ENCODE measurements around the gene SSTR5.
A peak's percentile ranks its signal among the peaks of the same experiment; 100 is the strongest.

SSTR5 gene

DNA sequence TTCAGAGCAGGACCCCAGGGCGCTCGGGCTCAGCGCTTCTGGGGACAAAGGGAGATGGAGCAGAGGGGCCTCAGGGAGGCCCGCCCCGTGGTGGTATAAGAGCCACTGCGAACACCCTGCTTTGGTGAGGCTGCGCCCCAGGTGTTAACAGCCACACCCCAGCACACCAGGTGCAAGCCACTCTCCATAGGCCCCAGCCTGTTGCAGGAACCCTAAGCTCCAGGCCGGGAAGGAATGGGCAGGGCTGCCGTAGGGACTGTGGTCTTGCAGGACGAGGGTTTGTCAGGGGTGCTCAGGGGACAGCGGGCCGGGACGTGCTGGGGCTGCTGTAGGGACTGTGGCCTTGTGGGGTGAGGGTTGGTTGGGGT, 17.0 kb upstream of the SSTR5 start:
- no peak for DNase-seq

DNA sequence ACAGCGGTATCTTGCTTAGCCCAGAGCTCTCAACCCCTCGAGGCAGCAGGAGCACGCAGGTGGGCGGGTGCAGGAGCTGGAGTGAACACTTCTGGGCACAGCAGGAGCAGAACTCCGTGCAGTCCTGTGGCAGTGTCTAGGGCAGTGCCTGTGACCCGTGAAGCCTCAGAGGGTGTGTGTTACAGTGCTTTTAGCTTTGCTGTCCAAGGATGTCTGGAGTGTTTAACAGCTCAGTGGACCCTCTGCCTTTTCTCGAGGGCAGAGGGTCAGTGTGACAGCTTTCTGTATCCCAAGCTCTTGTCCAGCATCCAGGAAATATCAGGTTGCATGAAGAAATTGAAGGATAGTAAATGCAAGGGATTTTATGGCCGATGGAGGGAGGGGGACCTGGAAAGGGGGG, 16.4 kb upstream of the SSTR5 start:
- no peak for DNase-seq

GRCh38 chr16:1057252-1057932, 15.2 kb upstream of the SSTR5 start:
- peak; percentile 50 to 74 (median 55) for DNase-seq

GRCh38 chr16:1058216-1058615, 14.3 kb upstream of the SSTR5 start:
- no peak for DNase-seq

DNA sequence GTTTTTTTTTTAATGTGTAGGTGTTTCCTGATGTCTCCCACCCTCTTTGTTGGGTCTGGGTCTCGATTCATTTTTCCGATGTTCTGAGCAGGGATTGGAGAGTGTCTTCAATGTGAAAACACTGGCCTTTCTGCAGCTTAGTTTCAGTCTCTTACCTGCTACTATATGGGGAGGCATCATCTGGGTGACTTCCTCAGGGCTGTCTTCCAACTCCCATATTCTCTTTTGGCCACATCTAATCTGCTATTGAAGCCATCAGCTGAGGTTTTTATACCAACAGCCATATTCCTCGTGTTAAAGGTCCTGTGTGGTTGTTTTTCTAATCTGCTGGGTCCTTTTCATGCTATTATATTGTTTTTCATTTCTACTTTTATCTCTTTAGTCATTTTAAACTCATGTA, 13.2 kb upstream of the SSTR5 start:
- no peak for DNase-seq

DNA sequence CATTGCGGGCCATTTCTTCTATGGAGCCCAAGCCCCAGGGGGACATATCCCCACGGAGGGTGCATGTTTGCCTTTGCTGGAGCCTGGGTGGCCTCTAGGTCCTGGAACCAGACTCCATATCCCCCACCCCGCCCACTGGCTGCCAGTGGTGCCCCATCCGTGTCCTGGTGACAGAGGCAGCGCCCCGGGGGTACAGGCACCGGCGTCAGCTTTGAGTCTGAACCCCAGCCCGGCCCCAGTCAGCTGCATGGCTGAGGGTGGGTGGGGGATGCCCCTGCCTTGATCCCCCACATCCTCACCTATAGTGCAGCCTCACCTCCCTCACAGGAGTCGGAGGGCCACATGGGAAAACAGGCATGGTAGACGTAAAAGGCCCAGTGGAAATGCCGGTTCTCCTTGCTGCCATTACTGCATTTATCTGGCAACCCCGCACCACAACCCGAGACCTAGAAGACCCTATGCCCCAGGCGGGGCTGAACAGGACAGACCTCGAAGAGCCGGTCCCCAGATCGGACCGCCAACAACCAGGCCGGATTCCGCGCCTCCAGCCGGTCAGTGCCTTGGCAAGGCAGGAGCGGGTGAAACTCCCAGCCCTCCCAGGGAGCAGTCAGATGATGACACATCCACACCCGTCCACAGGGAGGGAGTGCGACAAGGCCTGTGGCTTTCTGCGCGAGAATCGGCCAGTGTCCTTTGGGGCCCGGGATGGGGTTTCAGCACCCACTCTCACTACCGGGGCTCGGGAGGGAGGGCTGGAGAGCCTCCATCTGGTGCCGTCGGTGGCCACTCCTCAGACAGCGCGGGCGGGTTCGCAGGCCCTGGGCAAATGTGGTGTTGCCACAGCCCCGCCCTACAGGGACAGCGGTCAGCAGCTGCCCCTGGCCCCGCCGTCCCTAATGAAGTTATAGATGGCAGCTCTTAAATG, 11.9 kb upstream of the SSTR5 start:
- no peak for DNase-seq

DNA sequence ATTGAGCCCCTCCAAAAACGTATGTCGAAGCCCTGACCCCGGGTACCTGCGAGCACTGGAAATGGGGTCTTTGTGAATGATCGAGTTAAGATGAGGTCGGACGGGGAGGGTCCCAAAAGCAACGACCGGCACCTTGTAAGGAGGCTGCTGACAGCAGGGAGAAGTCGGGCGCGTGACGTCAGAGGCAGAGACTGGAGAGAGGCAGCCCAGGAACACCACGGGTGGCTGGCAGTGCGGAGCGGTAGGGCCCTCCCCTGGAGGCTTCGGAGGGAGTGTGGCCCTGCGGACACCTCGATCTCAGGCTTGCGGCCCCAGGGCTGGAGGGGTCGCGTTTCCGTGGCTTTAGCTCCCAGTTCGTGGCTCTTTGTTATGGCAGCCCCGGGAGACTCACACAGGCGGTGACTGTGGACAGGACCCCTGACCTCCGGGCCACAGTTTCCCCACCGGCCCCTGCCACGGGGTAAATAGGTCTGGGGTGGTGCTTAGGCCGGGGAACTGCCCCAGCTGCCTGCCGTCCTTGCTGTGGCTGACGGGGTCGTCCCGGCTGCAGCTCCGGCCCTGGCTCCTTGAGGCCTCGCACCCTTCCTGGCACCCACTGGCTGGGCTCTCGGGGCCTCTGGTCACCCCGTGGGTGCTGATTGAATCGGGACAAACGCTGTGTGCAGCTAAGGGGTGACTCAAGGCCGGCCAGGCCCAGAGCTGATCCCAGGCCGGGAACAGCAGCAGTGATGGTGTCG, 10.6 kb upstream of the SSTR5 start:
- no peak for DNase-seq

- no peak for DNase-seq
Observed at GRCh38 chr16:1062895-1063294, 9.7 kb upstream of the SSTR5 start.

DNA sequence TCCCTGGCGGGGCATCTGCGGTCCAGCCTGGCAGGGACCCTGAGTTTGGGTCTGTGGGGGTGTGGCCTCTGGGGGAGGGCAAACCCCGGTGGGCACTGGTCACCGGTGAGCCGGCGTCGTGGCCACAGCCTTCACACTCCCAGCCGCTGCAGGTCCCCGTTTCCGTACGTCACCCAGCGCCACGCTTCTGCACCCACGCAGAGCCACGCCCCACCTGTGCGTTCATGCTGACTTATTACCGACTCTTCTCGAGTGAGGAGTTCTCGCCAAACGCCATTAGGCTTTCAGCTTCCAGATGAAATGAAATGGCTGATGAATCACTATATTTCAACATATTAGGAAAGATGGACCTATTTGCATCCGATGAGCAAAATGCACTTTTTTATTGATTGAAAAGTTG, 8.8 kb upstream of the SSTR5 start:
- DNase-seq, result no peak

GRCh38 chr16:1065469-1066128, 6.9 kb upstream of the SSTR5 start:
- DNase-seq, result no peak

- no peak for DNase-seq
Observed at GRCh38 chr16:1066584-1067172, 5.9 kb upstream of the SSTR5 start.

DNA sequence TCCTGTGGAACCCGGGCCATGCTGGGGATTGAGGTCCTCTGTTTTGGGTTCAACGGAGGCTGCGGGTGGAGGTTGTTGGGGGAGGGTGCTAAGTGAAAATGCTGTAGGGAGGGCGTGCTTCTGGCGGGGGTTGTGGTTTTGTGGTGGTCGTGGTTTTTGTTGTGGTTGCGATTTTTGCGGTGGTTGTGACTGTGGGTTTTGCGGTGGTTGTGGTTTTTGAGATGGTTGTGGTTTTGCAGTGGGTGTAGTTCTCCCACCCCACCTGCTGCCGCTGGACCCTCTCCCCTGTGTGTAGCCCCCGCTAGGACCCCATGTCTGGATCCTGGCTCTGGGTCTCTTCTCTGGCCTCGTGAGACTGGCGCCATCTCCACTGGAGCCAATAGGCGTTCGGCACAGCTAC, 4.9 kb upstream of the SSTR5 start:
- no peak for DNase-seq

DNA sequence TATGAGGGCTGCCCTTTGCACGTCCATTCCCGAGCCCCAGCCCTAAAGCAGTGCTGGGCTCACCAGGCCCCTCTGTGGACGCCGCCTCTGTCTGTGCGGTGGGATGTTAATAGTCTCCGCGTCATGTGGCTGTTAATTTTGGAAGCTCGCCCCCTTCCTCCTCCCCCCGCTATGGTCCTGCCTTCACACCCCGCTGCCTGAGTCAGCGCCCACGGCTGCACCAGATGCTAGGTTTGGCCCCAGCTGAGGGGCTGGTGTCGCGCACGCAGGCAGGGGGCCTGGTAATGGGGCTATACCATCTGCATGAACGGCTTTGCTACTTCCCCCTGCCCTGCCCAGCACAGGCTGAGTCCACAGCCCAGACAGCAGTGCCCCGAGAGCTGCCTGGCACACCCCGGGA, 4.1 kb upstream of the SSTR5 start:
- no peak for DNase-seq

DNA sequence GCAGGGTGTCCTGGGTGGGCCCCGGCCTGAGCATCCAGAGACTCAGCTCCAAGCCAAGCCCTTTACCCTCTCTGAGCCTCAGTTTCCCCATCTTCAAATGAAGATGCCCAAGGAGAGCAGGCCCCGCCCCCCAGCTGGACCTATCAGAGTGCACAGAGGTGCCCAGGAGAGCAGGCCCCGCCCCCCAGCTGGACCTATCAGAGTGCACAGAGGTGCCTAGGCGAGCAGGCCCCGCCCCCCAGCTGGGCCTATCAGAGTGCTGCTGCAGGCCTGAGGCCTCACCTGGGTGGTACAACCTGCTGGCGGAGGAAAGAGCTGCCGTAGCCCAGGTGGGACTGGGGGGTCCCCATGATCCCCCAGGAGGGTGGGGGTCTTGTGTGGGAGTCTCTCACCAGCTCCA, 3.4 kb upstream of the SSTR5 start:
- DNase-seq, result no peak

DNA sequence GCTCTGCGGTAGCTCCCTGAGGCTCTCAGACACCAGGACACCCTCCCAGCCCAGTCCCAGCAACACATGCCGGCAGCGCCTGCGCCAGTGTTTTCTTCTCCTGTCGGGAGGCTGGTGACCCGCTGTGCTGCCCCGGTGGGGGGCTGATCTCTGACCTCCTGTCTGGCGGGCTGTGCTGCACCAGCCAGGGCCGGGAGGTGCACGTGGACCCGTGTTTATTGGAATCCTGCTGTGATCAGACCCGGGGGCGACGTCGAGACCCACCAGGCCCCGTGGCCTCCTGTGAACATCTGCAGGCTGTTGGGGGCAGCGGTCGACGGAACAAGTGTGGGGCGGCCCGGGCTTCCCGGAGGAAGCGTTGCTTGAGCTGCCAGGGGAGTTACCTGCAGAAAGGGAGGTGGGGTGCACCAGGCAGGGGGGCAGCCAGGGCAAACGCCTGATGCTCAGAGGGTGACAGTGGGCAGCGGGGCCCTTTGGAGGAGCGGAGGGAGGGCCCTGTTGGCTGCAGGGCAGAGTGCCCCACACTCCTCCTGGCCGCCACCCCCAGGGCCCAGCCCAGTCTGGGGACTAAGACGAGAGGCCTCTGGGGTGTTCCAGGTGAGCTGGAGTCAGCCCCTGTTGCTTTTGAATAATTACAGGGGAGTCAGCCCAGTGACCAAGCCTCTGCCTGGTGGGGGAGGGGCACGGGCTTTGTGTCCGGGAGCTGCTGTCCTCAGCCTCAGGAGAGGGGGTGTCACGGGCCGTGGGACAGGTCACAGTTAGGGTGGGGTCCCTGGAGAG, 2.3 kb upstream of the SSTR5 start:
- no peak for DNase-seq

DNA sequence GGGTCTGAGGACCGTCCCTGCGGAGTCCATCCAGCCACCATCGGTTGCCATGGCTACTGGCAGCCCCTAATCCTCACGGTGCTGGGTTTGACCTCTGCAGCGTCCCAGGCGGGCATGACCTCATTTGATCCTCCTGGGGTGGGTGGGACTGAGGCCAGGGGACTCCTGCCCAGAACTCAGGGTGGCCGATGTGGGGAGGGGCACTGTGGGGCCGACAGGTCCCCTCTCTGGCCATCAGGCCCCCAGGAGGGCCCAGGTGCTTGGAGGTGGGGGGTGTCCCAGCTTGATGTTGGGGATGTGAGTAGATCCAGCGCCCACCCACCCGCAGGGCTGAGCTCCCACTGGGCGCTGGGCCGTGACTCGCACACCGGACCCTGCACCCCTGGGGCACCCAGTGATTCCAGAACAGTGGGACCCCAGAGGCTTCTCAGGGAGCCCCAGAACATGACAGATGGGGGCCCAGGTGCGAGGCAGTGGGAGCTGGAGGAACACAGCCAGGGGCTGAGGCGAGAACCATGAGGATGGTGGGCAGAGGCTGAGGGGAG, 1.6 kb upstream of the SSTR5 start:
- no peak for DNase-seq

GRCh38 chr16:1071561-1072225, 854 bp upstream of the SSTR5 start:
- DNase-seq, result no peak

DNA sequence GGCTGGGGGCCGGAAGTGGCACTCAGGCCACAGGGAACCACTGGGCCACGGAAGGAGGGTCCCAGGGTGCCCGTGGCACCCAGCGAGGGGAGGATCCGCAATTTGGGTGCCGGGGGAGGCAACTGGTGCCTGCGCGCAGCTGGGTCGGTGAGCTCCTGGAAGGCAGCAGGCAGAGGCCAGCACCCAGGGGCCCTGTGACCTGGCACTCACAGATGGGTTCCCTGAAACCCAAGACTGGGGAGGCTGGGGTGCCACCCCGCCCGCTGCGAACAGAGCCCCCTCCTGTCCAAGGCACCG, 663 bp downstream of the SSTR5 start:
- DNase-seq, result no peak

DNA sequence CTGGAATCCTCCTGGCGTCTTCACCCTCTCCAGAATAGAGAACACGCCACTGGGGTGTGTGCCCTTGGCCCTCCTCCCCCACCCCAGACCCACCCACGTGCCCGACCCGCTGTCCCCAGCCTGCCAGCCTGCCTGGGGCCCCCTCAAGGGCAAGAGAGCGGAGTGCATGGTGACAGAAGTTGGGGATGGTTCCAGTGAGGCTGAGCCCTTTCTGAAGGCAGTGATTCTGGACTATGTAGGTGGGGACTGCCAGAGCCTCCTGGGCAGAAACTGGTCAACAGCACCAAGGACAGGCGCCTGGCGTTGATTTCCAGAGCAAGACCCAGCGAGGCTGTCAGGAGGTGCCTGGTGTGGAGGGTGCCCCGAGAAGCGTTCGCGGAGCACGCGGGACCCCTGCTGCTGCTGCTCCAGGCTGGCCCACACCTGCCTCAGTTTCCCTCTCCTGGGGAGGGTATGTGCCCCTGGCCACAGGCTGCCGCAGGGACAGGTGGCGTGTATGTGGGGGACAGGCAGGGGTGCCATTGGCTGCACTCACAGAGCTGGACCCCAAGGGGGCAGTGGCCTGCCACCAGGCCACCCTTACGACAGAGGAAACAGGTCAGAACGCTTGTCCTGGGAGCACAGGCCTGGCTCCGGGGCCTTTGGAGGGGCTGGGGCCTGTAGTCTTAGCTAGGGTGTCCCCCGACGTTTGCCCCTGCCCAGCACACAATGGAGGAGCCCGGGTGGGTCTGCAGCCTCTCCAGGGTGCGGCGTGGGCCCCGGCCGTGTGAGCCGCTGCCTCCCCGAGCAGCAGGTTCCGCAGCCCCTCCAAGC, 1.2 kb downstream of the SSTR5 start:
- DNase-seq, result no peak

GRCh38 chr16:1074379-1074649, 1.8 kb downstream of the SSTR5 start:
- no peak for DNase-seq

- no peak for DNase-seq
Observed at GRCh38 chr16:1075546-1075945, 3.0 kb downstream of the SSTR5 start.
